HL-60 (cell line): ENCODE measurements around the gene ATP11A.

Experiments used
- CTCF ChIP-seq: IDR thresholded peaks from one replicate; pipeline ENCODE4 v1.5.1; 2011; ENCODE audit warnings: low read length, control low read depth, inconsistent platforms; ENCODE audit not compliant: insufficient read depth
- GABPA ChIP-seq: IDR thresholded peaks from 2 replicates; pipeline ENCODE4 v1.6.1; 2012; ENCODE audit warnings: low read depth

- no peak for TF ChIP-seq CTCF
- no peak for TF ChIP-seq GABPA
Measured at GRCh38 chr13:112696869-112697465, 7.1 kb downstream of the ATP11A start.
